Sigmoid colon (tissue), 7 donors: ENCODE measurements around the gene NOXO1. TPM values are rescaled to one million over a fixed set of nuclear protein-coding genes. Genes with fewer than 3 reads are reported as not detected.

Experiments used
- DNase-seq: peaks from one replicate; pipeline ENCODE4 v3.0.0-alpha.2; 2019
- H3K27ac ChIP-seq, 4 donors: fragments of 200-600 bp; sonication (generic); one replicate each; pipeline ENCODE4 v1.5.1; 2016 to 2019; ENCODE audit warnings: mild to moderate bottlenecking in 1 of 4
- H3K27me3 ChIP-seq, 3 donors: fragments of 200-600 bp; sonication (generic); one replicate each; pipeline ENCODE4 v1.5.1; 2019; ENCODE audit warnings: mild to moderate bottlenecking in 1 of 3
- H3K36me3 ChIP-seq, 4 donors: fragments of 200-600 bp; sonication (generic); one replicate each; pipeline ENCODE4 v1.5.1; 2016 to 2019
- H3K4me1 ChIP-seq, 4 donors: fragments of 200-600 bp; sonication (generic); one replicate each; pipeline ENCODE4 v1.5.1; 2017 to 2019
- H3K4me3 ChIP-seq, 4 donors: fragments of 200-600 bp; sonication (generic); one replicate each; pipeline ENCODE4 v1.5.1; 2017 to 2019; ENCODE audit warnings: mild to moderate bottlenecking in 2 of 4, moderate library complexity in 1 of 4
- H3K9me3 ChIP-seq, 4 donors: fragments of 200-600 bp in 3 of 4; sonication (generic) in 3 of 4; one replicate each; pipeline versions ENCODE4 v1.5.1 to v1.6.1; 2013 to 2019
- CTCF ChIP-seq, 4 experiments: fragments of 450-650 bp in 3 of 4; fragments of 200-600 bp in 1 of 4; IDR thresholded peaks; one replicate each; pipeline ENCODE4 v1.5.1; 2016 to 2019; ENCODE audit warnings: antibody characterized with exemption in 4 of 4, mild to moderate bottlenecking in 3 of 4, moderate library complexity in 2 of 4
- EP300 ChIP-seq, 4 donors: sonication (generic); formaldehyde crosslinking; IDR thresholded peaks; one replicate each; pipeline ENCODE4 v1.6.1; 2017; ENCODE audit warnings: antibody characterized with exemption in 4 of 4
- POLR2A ChIP-seq, 2 donors: fragments of 450-650 bp; IDR thresholded peaks; one replicate each; pipeline ENCODE4 v1.6.1; 2016; ENCODE audit warnings: antibody characterized with exemption in 2 of 2, mild to moderate bottlenecking in 2 of 2, moderate library complexity in 2 of 2
- POLR2AphosphoS5 ChIP-seq, 4 donors: sonication (generic); formaldehyde crosslinking; IDR thresholded peaks; one replicate each; pipeline ENCODE4 v1.6.1; 2017; ENCODE audit warnings: antibody characterized with exemption in 4 of 4
- WGBS, 2 donors: extraction: QIAGEN DNeasy Blood & Tissue Kit; methylation state at CpG; one replicate each; pipeline ENCODE4 v1.1.7; 2013; 5-methylcytosine and 5-hydroxymethylcytosine counted together
- intact Hi-C: fragments of 100-400 bp; cut with DNase I; formaldehyde crosslinking; loops from one replicate; pipeline ENCODE4 v1.15.1; 2023
- polyA plus RNA-seq, 3 donors: library from polyadenylated mRNA; stranded (reverse); fragments of 200-250 nt; gene quantifications; one replicate each; pipeline ENCODE4 v1.2.3, GENCODE V29; 2013
- total RNA-seq, 4 donors: library from RNA; depleted of rRNA; stranded (reverse); fragments of >200 nt; gene quantifications; one replicate each; pipeline ENCODE4 v1.1.0, GENCODE V29; 2016
- donor health status: healthy with polysubstance abuse.
- donor health status: Bipolar disorder and iron deficiency.
- donor health status: healthy.

NOXO1 gene
- total and polyA plus RNA-seq, 7 donors: 13.8 to 47.3 (median 15.0) TPM; not detected in 4

- Histone ChIP-seq H3K27me3 (peaks cover 29 to 73% (median 57%) of the 10 kb centered on the region in 3 donors), H3K4me1 (peaks cover 0 to 26% (median 20%) of the 10 kb centered on the region in 4 donors), H3K9me3 (no peaks in the 10 kb centered on the region), H3K4me3 (no peak overlapping the region), H3K36me3 (peaks cover 43 to 52% (median 45%) of the 10 kb centered on the region in 4 donors), H3K27ac (no peak overlapping the region)
- intact Hi-C loops: no loop called here
- DNase-seq: no peak
- no peak for TF ChIP-seq POLR2A (IDR thresholded peaks at IDR 0.05)
- TF ChIP-seq POLR2AphosphoS5 (IDR thresholded peaks at IDR 0.05): no peak
- TF ChIP-seq CTCF (IDR thresholded peaks at IDR 0.05): no peak
- TF ChIP-seq EP300 (IDR thresholded peaks at IDR 0.05): no peak
- WGBS, 2 donors: 92 to 96% methylated on average over 8 of the region's 8 CpGs
These were observed 5.1 kb downstream of the NOXO1 start for GRCh38 chr16:1976216-1976520.

GRCh38 chr16:1975432-1976215 lies 5.6 kb downstream of the NOXO1 start:
- intact Hi-C loops: no loop called here
- 92 to 95% methylated on average over 33 of the region's 33 CpGs for WGBS, 2 donors
- H3K4me1 ChIP-seq: peaks cover 0 to 31% (median 26%) of the 10 kb centered on the region in 4 donors

GRCh38 chr16:1974157-1975070 lies 6.9 kb downstream of the NOXO1 start:
- DNase-seq: no peak
- 95 to 96% methylated on average over 42 of the region's 42 CpGs for WGBS, 2 donors
- intact Hi-C loops: no loop called here
- TF ChIP-seq EP300 (IDR thresholded peaks at IDR 0.05) (no peak), POLR2AphosphoS5 (IDR thresholded peaks at IDR 0.05) (no peak), POLR2A (IDR thresholded peaks at IDR 0.05) (no peak), CTCF (IDR thresholded peaks at IDR 0.05) (no peak)
- H3K4me1 ChIP-seq: peaks cover 0 to 28% (median 26%) of the 10 kb centered on the region in 4 donors
- peaks cover 12 to 56% (median 40%) of the 10 kb centered on the region in 3 donors for H3K27me3 ChIP-seq
- H3K36me3 ChIP-seq: peaks cover 43 to 52% (median 45%) of the 10 kb centered on the region in 4 donors
- H3K27ac ChIP-seq: no peak overlapping the region
- H3K4me3 ChIP-seq: no peak overlapping the region
- H3K9me3 ChIP-seq: no peaks in the 10 kb centered on the region

More at GRCh38 chr16:1975432-1976215, 5.6 kb downstream of the NOXO1 start:
- DNase-seq: no peak
- H3K27me3 ChIP-seq: peaks cover 24 to 68% (median 52%) of the 10 kb centered on the region in 3 donors
- TF ChIP-seq POLR2AphosphoS5 (IDR thresholded peaks at IDR 0.05) (no peak), POLR2A (IDR thresholded peaks at IDR 0.05) (no peak)
- no peaks in the 10 kb centered on the region for H3K9me3 ChIP-seq
- peaks cover 43 to 52% (median 45%) of the 10 kb centered on the region in 4 donors for H3K36me3 ChIP-seq
- no peak overlapping the region for H3K4me3 ChIP-seq
- no peak overlapping the region for H3K27ac ChIP-seq

GRCh38 chr16:1973461-1974156 lies 7.7 kb downstream of the NOXO1 start:
- Histone ChIP-seq H3K27me3 (peaks cover 4 to 48% (median 32%) of the 10 kb centered on the region in 3 donors), H3K4me3 (no peak overlapping the region), H3K9me3 (no peaks in the 10 kb centered on the region), H3K4me1 (peaks cover 0 to 25% (median 23%) of the 10 kb centered on the region in 4 donors), H3K27ac (no peak overlapping the region), H3K36me3 (peaks cover 41 to 48% (median 45%) of the 10 kb centered on the region in 4 donors)
- intact Hi-C loops: no loop called here
- 92% methylated on average over 16 of the region's 16 CpGs for WGBS, 2 donors
- no peak for TF ChIP-seq POLR2AphosphoS5 (IDR thresholded peaks at IDR 0.05)
- TF ChIP-seq POLR2A (IDR thresholded peaks at IDR 0.05): no peak
- DNase-seq: no peak

- H3K4me1 ChIP-seq: peaks cover 0 to 25% (median 23%) of the 10 kb centered on the region in 4 donors
- peak overlapping the region in 3 of 4 donors; percentile 89 to 96 (median 92) for H3K27ac ChIP-seq
- no peak for TF ChIP-seq POLR2AphosphoS5 (IDR thresholded peaks at IDR 0.05)
- TF ChIP-seq POLR2A (IDR thresholded peaks at IDR 0.05): no peak
- no peak for TF ChIP-seq CTCF (IDR thresholded peaks at IDR 0.05)
- no peak for TF ChIP-seq EP300 (IDR thresholded peaks at IDR 0.05)
- H3K27me3 ChIP-seq: peaks cover 0 to 36% (median 21%) of the 10 kb centered on the region in 3 donors
- H3K36me3 ChIP-seq: peaks cover 30 to 36% (median 34%) of the 10 kb centered on the region in 4 donors
- WGBS, 2 donors: 1 to 3% methylated on average over 22 of the region's 22 CpGs
- H3K4me3 ChIP-seq: peak overlapping the region; percentile 83 to 99 (median 92)
- intact Hi-C loops: no loop called here
- DNase-seq: no peak
- no peaks in the 10 kb centered on the region for H3K9me3 ChIP-seq
These were observed 8.8 kb downstream of the NOXO1 start for GRCh38 chr16:1972490-1972877.
